HG02852 (cell line): ENCODE data around the gene TAOK1.
A peak's percentile ranks its signal among the peaks of the same experiment; 100 is the strongest.
"Not testable (repeated sequence)": the region's sequence is repeated elsewhere in the genome, so short reads cannot be mapped to it uniquely, and the experiment has no call there.

ENCODE experiments used
- ATAC-seq: cut with Tn5 transposase; IDR thresholded peaks from one replicate; pipeline ENCODE4 v1.9.1; 2021; ENCODE audit warnings: mild to moderate bottlenecking, moderate library complexity; ENCODE audit not compliant: unreplicated experiment

The TAOK1 gene

DNA sequence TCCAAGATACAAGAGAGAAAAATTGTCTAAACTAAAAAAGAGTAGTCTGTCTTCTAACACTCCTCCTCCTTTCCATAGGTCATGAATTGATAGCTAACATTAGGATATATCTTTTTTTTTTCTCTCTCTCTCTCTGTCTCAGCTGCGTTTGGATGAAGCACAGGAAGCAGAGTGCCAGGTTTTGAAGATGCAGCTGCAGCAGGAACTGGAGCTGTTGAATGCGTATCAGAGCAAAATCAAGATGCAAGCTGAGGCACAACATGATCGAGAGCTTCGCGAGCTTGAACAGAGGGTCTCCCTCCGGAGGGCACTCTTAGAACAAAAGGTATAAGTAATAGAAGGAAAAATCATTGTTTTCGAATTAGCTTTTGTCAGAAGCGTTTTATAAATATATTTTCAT is 143.8 kb downstream of the TAOK1 start:
- ATAC-seq, result no peak

DNA sequence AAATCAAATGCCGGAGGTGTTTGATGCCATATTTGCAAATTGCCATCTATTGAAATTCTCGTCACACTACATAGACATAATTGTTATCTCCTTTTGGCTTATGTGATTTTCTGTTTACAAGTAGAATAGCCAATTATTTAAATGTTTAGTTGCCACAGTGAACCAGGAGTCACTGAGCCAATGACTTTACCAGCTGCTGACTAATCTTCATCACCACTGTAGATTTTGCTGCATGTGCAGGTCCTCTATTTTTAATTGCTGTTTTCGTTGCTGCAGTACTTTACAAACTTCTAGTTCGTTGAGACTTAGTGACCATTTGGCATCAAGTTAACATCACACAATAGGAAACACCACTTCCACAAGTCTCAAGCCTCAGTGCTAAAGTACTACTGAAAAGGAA is 153.9 kb downstream of the TAOK1 start:
- ATAC-seq, result no peak

DNA sequence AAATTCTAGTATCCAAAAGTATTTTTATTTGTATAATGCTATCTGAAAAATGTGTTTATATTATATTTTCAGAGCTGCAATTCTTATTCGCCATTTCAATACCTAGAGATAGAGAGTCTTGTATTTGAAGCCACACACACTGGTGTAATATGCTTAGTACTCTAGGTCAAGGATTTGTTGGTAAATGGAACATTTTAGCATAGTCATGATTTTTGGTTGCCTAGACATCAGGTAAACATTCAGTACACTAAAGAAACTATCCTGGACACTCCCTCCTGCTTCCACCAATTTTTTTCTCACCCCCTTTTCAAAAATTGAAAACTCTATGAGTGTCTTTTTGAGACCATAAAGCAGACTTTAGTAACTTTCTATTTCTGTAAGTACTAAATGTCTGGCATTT is 155.9 kb downstream of the TAOK1 start:
- ATAC-seq, result no peak

DNA sequence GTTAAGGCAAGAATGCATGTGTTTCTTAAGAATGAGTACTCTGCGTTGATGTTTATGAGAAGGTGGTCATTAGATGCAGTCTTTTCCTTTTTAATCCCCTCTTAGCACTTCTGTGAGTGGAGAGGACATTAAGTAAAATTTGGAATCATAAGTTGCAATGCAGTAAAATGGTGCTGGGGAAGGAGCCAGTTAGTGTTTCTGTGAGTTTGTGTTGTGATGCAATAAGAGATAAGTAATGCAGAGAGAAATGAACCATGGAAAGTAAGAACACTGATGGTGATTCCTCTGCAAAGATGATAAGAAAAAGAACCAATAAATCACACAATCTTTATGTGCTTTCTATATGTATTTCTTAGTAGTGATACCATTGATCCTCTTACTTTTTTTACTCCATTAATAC is 156.7 kb downstream of the TAOK1 start:
- no peak for ATAC-seq

DNA sequence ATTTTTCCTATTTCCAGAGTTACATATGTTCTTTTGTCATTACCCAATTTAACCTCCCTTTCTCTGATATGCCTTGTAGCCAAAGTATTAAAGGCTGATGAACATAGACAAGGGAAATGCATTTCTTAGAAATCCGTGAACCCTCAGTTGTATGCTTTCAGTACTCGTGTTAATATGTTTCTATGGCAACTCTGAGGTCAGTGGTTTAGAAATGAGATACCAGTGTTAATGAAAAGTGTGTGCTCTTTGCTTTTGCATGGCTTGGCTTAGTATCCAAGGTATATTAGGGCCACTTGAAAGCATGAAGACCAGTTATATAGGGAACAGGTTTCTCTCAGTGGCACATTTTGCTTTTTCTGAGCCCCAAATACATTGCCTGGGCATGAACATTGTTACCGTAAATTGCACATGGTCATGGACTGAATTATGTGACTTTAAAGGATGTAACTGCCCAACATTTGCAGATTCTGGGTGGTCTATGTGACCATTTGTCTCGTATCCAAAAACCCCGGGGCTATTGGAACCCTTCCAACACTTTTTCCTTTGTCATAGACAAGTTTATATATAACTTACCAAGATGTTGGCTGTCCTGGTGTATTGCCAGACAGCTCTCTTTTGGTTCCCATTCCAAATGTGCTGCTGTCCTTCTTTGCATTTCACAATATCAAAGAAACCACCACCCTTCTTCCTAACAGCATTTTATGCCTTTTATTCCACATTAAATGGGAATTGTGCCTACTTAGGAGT is 159.2 kb downstream of the TAOK1 start:
- no peak for ATAC-seq

DNA sequence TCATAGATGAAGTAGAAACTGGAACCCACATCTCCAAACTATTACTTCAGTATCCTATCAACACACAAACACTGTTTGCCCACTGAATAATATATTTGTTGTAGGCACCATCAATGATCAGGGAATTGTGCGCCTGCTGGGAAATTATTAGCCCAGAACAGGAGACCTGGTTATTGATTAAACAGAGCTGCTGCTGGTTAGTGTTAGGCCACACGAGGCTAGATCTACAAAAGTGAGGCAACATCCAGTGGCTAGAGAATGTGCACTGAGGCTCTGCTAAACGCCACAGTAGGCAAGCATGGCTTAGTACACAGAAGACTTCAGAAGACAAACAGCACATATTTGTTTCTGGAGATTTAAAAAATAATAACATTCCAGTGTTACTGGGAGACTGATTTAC is 165.7 kb downstream of the TAOK1 start:
- no peak for ATAC-seq

DNA sequence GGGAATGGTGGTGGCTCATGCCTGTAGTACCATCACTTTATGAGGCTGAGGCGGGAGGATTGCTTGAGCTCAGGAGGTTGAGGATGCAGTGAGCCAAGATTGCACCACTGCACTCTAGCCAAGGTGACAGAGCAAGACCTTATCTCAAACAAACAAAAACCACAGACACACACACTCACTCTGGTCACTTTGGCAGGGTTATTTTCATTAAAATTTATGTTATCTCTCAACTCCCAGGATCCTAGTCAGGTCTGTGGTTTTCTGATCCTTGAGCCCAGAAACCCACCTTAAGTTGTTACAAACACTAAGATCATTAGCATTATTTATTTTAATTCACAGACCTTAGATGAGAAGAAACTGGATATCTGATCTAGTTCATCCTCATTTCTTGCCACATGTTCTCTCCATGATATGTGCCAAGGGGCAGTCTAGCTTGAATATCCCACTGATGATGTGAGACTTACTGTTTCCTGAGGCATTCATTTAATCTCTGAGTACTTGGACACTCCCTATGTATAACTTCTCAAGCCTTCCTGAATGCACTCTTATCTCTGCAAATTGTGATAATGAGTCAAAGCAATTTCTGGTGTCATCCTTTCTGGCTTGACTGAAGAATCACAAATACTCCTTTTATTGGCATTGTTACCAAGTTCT is 167.0 kb downstream of the TAOK1 start:
- no peak for ATAC-seq

DNA sequence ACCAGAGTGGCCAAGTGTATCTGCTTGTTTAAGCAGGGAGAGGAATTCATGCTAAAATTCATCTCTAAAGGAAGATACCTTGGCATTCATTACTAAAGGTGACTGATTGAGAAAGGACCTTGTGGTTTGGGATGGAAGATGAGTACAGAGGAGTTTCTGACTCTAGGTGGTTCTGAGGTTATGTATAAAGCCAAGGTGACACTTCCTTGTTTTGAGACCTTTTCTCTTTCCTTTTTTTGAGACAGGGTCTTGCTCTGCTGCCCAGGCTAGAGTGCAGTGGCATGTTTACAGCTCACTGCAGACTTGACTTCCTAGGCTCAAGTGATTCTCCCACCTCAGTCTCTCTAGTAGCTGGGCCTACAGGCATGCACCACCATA is 167.6 kb downstream of the TAOK1 start:
- ATAC-seq, result no peak

DNA sequence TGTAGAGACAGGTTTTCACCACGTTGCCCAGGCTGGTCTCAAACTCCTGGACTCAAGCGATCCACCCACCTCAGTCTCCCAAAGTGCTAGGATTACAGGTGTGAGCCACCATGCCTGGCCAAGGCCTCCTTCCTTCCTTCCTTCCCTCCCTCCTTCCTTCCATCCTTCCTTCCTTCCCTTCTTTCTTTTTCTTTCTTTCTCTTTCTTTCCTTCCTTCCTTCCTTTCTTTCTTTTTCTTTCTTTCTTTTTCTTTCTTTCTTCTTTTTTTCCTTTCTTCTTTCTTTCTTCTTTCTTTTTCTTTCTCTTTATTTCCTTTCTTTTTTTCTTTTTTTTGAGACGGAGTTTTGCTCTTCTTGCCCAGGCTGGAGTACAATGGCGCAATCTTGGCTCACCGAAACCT is 168.0 kb downstream of the TAOK1 start:
- ATAC-seq, result not testable (repeated sequence)

DNA sequence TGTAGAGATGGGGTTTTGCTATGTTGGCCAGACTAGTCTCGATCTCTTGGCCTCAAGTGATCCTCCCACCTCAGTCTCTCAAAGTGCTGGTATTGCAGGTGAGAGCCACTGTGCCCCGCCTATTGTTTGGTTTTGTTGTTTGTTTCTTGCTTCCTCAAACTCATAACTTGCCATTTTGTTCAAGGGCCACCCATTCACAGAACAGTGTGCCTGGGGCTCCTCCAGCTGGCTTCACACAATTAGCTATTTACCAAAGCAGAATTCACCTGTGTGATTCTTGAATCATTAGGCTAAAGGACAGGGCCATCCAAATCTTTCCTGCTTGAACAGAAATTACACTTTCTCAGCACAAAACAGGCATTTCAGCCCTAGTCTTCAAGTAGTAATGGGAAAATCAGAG is 169.5 kb downstream of the TAOK1 start:
- no peak for ATAC-seq

DNA sequence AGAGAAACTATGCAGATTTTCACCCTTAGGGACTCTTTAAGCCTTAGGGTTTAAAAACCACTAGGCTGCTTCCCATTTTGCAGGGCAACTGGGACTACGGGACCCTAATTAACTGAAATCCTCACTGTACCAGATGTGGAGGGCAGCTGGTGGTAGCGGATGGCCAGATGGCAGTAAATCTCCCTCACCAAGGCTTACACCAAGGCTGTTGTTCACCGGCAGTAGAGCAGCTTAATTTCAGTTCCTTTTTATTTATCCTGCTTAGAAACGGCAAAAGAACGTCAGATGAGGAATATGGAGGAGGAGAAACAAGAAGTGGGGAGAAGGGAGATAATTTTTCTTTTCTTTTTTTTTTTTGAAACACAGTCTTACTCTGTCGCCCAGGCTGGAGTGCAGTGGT is 170.2 kb downstream of the TAOK1 start:
- ATAC-seq, result no peak

DNA sequence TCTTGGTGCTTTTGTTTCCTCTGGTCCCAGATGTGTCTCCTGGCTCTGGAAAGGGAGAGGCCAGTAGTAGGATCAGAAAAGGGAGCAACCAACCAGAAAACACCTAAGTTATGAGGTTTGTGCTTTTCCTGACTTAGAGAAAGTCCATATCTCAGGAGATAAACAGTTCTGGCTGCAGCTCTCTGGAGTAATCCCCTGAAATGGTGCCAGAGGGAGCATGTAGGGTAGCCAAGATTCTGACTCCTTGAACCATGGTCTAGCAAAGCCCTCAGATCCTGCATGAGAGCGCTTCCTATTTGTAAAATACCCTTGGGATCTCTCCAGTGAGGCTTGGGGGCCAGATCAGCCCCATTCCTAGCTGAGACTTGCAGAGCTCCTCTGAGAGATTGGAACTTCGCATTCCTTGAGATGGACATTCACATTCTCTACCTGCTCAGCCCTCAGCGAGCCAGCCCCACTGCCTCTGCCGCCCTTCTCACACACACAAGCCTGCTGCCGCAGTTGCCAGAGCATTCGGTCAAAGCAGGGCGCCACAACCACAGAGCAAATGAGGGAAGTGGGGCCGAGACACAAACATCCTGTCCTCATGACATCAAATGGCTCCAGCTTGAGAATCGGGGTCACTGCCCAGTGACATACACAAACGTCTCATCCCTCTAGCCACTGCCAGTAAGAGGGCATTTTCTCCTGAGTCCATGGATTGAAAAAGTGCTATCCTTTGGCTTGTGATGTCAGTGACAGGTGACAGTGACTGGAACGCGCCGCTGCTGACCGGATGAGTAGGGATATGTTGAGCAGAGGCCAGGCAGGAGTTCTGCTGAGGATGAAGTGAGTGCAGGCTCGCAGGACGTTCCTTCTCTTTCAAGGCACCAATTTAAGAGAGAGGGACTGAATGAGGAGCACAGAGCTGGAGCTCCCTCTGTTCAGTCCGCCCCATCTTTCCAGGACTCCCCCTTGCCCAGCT is 171.7 kb downstream of the TAOK1 start:
- no peak for ATAC-seq

DNA sequence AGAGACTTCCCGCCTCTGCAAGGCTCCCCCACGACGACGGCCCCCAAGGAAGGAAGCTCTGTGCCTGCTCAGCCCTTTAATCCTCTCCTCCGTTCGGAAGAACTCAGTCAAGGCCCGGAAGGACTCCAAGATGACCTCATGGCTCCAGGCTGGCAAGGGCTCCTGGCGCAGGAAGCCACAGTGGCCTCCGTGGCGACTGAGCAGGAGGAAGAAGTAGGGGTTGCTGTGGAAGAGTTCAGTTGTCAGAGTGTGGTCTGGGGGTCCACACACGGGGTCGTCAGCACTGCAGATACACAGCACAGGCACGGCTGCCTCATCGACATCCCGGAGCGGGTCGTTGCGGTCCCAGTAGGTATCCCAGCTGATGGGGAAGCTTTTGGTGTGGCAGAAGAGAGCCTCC is 172.5 kb downstream of the TAOK1 start:
- no peak for ATAC-seq

DNA sequence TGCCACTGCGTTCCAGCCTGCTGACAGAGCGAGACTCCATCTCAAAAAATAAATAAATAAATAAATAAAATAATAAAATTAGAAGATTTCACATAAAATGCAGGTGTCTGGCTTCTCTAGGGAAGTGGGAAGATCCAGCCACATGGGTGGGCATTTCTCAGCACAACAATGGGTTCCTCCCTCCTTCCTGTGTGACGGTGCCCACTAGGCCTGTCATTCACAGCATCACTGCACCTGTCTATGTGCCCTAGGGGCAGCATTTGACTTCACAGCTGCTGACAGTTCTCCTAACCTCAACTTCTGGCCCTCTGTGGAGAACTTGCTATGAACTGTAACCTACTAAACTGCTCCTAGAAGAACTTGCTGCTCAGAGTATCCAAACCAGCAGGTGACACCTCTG is 173.7 kb downstream of the TAOK1 start:
- no peak for ATAC-seq

DNA sequence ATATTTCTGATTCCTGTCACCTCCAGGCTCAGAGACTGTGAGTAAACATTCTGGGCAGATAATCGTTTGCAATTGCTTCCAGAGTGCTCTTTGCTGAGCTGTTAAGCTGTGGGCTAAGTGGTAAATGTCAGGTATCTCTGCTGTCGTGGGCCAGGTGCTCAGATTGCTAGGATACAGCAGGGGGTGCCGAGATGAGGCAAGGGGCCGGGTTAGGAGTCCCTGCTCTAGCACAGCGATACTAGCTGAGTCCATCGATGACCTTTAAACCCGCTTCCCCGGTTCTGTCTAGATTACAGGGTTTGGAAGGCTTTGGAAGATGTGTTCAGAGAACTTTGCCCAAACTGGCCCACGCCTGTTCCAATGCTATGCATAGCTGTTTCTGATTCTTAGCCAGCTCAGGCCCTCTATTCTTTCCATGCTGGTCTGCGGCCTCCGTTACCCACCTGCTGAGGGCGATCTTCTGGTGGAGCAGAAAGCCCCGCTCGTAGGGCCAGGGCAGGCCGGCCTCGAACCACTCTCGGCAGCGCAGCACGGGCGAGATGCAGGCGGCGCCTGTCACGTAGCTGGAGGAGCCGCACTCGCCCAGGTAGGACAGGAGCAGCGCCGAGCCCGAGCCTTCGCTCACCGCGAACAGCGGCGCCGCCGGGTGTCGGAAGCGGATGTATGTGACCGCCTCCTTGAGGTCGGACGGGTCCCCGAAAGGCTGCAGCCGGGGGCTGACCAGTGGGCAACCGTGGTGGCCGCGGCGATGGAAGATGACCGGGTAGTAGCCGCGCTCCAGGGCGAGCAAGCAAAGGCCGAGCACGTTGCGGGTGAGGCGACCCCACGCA is 175.7 kb downstream of the TAOK1 start:
- ATAC-seq, result no peak

DNA sequence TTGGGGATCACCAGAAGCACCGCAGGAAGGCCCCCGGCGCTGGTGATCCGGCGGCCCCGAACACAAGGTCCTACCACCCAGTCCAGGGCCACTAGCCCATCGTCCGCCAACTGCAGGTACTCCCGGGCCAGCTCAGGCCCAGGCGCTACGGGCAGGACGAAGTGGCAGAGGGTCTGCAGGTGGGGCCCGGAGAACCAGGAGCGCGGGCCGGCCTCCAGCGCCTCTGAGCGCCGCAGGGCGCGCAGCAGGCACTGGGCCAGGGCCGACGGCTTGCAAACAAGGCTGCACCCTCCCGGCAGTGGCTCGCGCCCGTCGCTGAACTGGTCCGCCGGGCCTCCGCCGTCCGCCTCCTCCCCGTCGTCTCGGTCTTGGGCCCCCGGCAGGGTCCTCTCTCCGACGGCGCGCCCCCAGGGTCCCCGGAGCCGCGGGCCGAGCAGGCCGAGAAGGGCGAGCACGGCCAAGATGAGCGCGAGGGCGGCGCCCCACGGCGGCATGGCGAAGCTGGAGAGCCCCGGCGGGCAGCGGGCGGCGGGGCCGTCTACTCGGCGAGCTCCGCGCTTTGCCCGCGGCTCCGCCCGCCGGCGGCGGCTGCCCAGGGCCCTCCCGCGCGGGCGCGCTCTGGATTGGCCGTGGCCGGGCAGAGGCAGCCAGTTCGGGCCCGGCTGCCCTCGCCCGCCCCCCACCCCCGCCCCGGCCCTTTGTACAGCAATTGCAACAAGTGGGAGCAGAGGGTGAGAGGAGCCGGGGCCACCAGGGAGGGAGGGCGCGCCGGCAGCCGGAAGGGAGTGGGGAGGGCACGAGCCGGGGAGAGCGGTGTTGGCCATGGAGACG is 176.5 kb downstream of the TAOK1 start, which contains the start of gene ABHD15:
ABHD15 (minus strand) TSS at position 565 of the 831 bp plus-strand sequence; CDS start at position 494, 71 bp downstream.
- no peak for ATAC-seq

DNA sequence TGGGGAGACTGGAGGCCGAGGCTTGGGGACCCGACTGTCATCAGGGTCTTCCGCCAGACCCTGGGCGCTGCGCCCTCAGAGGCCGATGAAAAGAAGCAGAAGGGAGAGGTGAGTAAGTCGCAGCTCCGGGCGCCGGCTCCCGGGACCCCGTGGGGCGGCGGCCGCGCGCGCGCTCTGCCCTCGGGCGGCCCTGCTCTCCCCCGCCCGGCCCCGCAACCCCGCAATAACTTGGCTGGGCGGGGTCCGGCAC is 177.1 kb downstream of the TAOK1 start:
- no peak for ATAC-seq

DNA sequence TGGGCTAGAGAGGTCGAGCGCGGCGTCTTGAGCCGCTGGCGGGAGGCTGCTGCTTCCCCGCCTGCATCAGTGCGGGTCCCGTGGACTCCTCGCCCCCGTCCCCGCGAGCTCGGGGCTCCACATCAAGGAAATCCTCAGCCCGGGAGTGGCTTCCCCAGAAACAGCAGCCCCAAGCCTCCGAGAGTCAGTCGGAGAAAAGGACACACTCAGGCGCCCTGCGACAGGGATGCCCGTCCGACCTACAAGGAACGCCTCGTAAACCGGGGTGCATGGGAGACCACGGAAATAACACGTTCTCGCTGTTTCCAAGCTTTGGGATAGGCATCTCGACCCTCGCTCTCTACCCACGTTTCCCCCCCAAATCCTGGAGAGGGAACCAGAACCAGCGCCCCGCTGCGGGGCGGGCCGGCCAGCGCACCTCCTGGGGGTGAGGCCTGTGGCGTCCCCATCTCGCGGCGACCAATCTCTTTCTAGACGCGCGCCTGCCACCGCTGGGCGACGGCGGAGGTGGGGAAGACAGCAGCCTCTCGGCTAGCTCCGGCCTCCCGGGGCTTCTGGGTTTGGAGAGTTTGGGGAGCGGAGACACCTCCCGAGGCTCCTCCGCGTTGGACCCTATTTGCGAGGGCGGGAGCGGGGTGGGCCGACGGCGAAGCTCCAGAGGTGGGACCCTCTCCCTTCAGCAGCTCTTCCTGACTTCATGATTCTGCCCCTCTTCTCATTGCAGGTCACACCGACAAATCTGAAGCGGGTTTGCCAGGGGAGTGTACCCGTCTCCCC is 177.6 kb downstream of the TAOK1 start:
- ATAC-seq, result peak; percentile 33
